WTC11 (cell line): ENCODE data around the gene NOL7. TPM values are rescaled to one million over a fixed set of nuclear protein-coding genes. Genes with fewer than 3 reads are reported as not detected.

Experiments
- ATAC-seq: fragments of 200-7000 bp; cut with Tn5 transposase; 2 replicates; pipeline ENCODE4 v1.10.0; 2021; ENCODE audit warnings: mild to moderate bottlenecking, moderate library complexity
- CTCF ChIA-PET: fragments of 300-600 bp; sonication (Branson Sonifier 250); formaldehyde crosslinking; loops from one replicate; lab custom pipeline; 2021; ENCODE audit warnings: antibody characterized with exemption; lab: Charles Lee
- POLR2A ChIA-PET: fragments of 350-600 bp; sonication (Branson Sonifier 250); formaldehyde crosslinking; loops from one replicate; lab custom pipeline; 2021; ENCODE audit warnings: antibody characterized with exemption; lab: Charles Lee
- DNase-seq: peaks from one replicate; pipeline ENCODE4 v3.0.0; 2021; ENCODE audit warnings: low spot score
- H3K27ac Mint-ChIP-seq: 2 replicates; pipeline ENCODE4 v1.8.0; 2021; ENCODE audit warnings: mixed read lengths
- H3K27me3 Mint-ChIP-seq: 2 replicates; pipeline ENCODE4 v1.8.0; 2021; ENCODE audit warnings: low read depth, mild to moderate bottlenecking, moderate library complexity, mixed read lengths
- H3K36me3 Mint-ChIP-seq: 2 replicates; pipeline ENCODE4 v1.8.0; 2021; ENCODE audit warnings: mixed read lengths
- H3K4me1 Mint-ChIP-seq: 2 replicates; pipeline ENCODE4 v1.8.0; 2022; ENCODE audit warnings: mixed read lengths
- H3K4me3 Mint-ChIP-seq: 2 replicates; pipeline ENCODE4 v1.8.0; 2021; ENCODE audit warnings: mild to moderate bottlenecking, moderate library complexity, mixed read lengths
- H3K9me3 Mint-ChIP-seq: 2 replicates; pipeline ENCODE4 v1.8.0; 2021; ENCODE audit warnings: mixed read lengths
- EMX1 ChIP-seq: fragments of 250-450 bp; sonication (Bioruptor Pico); IDR thresholded peaks from 2 replicates; pipeline ENCODE4 v1.8.0; 2021; ENCODE audit warnings: mild to moderate bottlenecking
- ESRRA ChIP-seq: sonication (generic); formaldehyde crosslinking; IDR thresholded peaks from 2 replicates; pipeline ENCODE4 v1.8.1; 2022; ENCODE audit warnings: mild to moderate bottlenecking, missing genetic modification reagents, borderline replicate concordance
- GTF2I ChIP-seq: fragments of 250-450 bp; sonication (Bioruptor Pico); conservative IDR thresholded peaks from 2 replicates; pipeline ENCODE4 v1.4.0; 2021; ENCODE audit warnings: mild to moderate bottlenecking
- HMGA2 ChIP-seq: fragments of 250-450 bp; sonication (Bioruptor Pico); IDR thresholded peaks from 2 replicates; pipeline ENCODE4 v1.4.0; 2021; ENCODE audit warnings: mild to moderate bottlenecking, moderate library complexity
- JAZF1 ChIP-seq: fragments of 250-450 bp; sonication (Bioruptor Pico); IDR thresholded peaks from 2 replicates; pipeline ENCODE4 v1.9.0; 2021; ENCODE audit warnings: moderate library complexity, mild to moderate bottlenecking, inconsistent platforms
- NFE2L1 ChIP-seq: sonication (generic); formaldehyde crosslinking; IDR thresholded peaks from 2 replicates; pipeline ENCODE4 v1.8.1; 2023; ENCODE audit warnings: missing genetic modification reagents
- NR2C2 ChIP-seq: sonication (generic); formaldehyde crosslinking; IDR thresholded peaks from 2 replicates; pipeline ENCODE4 v1.8.0; 2022; ENCODE audit warnings: mild to moderate bottlenecking, missing genetic modification reagents
- OVOL2 ChIP-seq: fragments of 250-450 bp; sonication (Bioruptor Pico); IDR thresholded peaks from 2 replicates; pipeline ENCODE4 v1.9.0; 2021; ENCODE audit warnings: mild to moderate bottlenecking, borderline replicate concordance
- SMAD3 ChIP-seq: sonication (generic); formaldehyde crosslinking; IDR thresholded peaks from 2 replicates; pipeline ENCODE4 v1.8.0; 2022; ENCODE audit warnings: missing genetic modification reagents, mild to moderate bottlenecking, borderline replicate concordance
- SMAD4 ChIP-seq: sonication (generic); formaldehyde crosslinking; IDR thresholded peaks from 2 replicates; pipeline ENCODE4 v1.8.0; 2022; ENCODE audit warnings: mild to moderate bottlenecking, missing genetic modification reagents
- TEAD1 ChIP-seq: sonication (generic); formaldehyde crosslinking; IDR thresholded peaks from 2 replicates; pipeline ENCODE4 v1.8.0; 2022; ENCODE audit warnings: mild to moderate bottlenecking, missing genetic modification reagents
- ZBTB21 ChIP-seq: sonication (generic); formaldehyde crosslinking; IDR thresholded peaks from 2 replicates; pipeline ENCODE4 v1.8.1; 2023; ENCODE audit warnings: mild to moderate bottlenecking, missing genetic modification reagents, borderline replicate concordance
- ZNF121 ChIP-seq: sonication (generic); formaldehyde crosslinking; IDR thresholded peaks from 2 replicates; pipeline ENCODE4 v1.8.0; 2023; ENCODE audit warnings: missing genetic modification reagents
- ZNF263 ChIP-seq: sonication (generic); formaldehyde crosslinking; IDR thresholded peaks from 2 replicates; pipeline ENCODE4 v1.8.1; 2022; ENCODE audit warnings: low read depth, mild to moderate bottlenecking, moderate library complexity, missing genetic modification reagents
- ZNF416 ChIP-seq: fragments of 250-450 bp; sonication (Bioruptor Pico); IDR thresholded peaks from 2 replicates; pipeline ENCODE4 v1.9.0; 2021; ENCODE audit warnings: mild to moderate bottlenecking, inconsistent platforms
- total RNA-seq: library from RNA; stranded (reverse); gene quantifications from 3 replicates; pipeline ENCODE4 v1.2.3, GENCODE V29; 2021
- TF ChIP-seq, protein P1 (sequence below): sonication (generic); formaldehyde crosslinking; IDR thresholded peaks from 2 replicates; pipeline ENCODE4 v1.8.0; 2023; ENCODE audit warnings: mild to moderate bottlenecking, missing genetic modification reagents
- TF ChIP-seq, protein P2 (sequence below): sonication (generic); formaldehyde crosslinking; IDR thresholded peaks from 2 replicates; pipeline ENCODE4 v1.8.1; 2023; ENCODE audit warnings: mild to moderate bottlenecking, missing genetic modification reagents
- TF ChIP-seq, protein P3 (sequence below): sonication (generic); formaldehyde crosslinking; IDR thresholded peaks from 2 replicates; pipeline ENCODE4 v1.8.1; 2023; ENCODE audit warnings: mild to moderate bottlenecking, missing genetic modification reagents, moderate library complexity
- TF ChIP-seq, protein P4 (sequence below): sonication (generic); formaldehyde crosslinking; IDR thresholded peaks from 2 replicates; pipeline ENCODE4 v1.8.1; 2022; ENCODE audit warnings: missing genetic modification reagents, borderline replicate concordance
- TF ChIP-seq, protein P5 (sequence below): sonication (generic); formaldehyde crosslinking; IDR thresholded peaks from 2 replicates; pipeline ENCODE4 v1.8.1; 2023; ENCODE audit warnings: mild to moderate bottlenecking, missing genetic modification reagents, moderate library complexity
- TF ChIP-seq, protein P6 (sequence below): sonication (generic); formaldehyde crosslinking; IDR thresholded peaks from 2 replicates; pipeline ENCODE4 v1.8.1; 2022; ENCODE audit warnings: mild to moderate bottlenecking, moderate library complexity, missing genetic modification reagents
- TF ChIP-seq, protein P7 (sequence below): sonication (generic); formaldehyde crosslinking; IDR thresholded peaks from 2 replicates; pipeline ENCODE4 v1.8.1; 2022; ENCODE audit warnings: low read depth, missing genetic modification reagents, borderline replicate concordance

The NOL7 gene
- total RNA-seq, 1 experiment from 2014 or later, result 76.1 TPM

DNA sequence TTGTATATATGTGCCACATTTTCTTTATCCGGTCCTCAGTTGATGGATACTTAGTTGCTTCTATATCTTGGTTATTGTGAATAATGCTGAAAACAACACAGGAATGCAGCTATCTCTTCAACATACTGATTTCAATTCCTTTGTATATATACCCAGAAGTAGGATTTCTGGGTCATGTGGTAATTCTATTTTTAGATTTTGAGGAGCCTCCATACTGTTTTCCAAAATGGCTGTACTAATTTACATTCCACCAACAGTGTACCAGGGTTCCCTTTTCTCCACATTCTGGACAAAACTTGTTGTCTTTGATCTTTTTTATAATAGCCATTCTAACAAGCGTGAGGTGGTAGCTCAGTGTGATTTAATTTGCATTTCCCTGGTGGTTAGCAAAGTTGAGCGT, 39.1 kb upstream of the NOL7 start (continued):
- TF ChIP-seq, protein P1, sequence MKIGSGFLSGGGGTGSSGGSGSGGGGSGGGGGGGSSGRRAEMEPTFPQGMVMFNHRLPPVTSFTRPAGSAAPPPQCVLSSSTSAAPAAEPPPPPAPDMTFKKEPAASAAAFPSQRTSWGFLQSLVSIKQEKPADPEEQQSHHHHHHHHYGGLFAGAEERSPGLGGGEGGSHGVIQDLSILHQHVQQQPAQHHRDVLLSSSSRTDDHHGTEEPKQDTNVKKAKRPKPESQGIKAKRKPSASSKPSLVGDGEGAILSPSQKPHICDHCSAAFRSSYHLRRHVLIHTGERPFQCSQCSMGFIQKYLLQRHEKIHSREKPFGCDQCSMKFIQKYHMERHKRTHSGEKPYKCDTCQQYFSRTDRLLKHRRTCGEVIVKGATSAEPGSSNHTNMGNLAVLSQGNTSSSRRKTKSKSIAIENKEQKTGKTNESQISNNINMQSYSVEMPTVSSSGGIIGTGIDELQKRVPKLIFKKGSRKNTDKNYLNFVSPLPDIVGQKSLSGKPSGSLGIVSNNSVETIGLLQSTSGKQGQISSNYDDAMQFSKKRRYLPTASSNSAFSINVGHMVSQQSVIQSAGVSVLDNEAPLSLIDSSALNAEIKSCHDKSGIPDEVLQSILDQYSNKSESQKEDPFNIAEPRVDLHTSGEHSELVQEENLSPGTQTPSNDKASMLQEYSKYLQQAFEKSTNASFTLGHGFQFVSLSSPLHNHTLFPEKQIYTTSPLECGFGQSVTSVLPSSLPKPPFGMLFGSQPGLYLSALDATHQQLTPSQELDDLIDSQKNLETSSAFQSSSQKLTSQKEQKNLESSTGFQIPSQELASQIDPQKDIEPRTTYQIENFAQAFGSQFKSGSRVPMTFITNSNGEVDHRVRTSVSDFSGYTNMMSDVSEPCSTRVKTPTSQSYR (CRISPR knock-in tag), result no peak
- TF ChIP-seq, protein P2, sequence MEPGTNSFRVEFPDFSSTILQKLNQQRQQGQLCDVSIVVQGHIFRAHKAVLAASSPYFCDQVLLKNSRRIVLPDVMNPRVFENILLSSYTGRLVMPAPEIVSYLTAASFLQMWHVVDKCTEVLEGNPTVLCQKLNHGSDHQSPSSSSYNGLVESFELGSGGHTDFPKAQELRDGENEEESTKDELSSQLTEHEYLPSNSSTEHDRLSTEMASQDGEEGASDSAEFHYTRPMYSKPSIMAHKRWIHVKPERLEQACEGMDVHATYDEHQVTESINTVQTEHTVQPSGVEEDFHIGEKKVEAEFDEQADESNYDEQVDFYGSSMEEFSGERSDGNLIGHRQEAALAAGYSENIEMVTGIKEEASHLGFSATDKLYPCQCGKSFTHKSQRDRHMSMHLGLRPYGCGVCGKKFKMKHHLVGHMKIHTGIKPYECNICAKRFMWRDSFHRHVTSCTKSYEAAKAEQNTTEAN (CRISPR knock-in tag), result no peak
- no peak for TF ChIP-seq ZNF121 (CRISPR knock-in tag)
- TF ChIP-seq, protein P3, sequence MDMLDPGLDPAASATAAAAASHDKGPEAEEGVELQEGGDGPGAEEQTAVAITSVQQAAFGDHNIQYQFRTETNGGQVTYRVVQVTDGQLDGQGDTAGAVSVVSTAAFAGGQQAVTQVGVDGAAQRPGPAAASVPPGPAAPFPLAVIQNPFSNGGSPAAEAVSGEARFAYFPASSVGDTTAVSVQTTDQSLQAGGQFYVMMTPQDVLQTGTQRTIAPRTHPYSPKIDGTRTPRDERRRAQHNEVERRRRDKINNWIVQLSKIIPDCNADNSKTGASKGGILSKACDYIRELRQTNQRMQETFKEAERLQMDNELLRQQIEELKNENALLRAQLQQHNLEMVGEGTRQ (CRISPR knock-in tag), result no peak

DNA sequence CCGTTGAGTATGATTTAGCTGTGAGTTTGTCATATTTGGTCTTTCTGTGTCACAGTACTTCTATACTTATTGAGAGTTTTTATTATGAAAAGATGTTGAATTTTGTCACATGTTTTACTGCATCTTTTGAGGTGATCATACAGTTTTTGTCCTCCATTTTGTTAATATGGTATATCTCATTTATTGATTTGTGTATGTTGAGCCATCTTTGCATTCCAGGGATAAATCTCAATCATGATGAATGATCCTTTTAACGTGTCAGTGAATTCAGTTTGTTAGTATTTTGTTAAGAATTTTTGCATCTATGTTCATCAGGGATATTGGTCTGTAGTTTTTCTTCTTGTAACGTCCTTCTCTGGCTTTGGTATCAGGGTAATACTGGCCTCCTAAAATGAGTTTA, 37.2 kb upstream of the NOL7 start:
- Mint-ChIP-seq H3K4me3 (no peak overlapping the region), H3K9me3 (peaks cover 6% of the 10 kb centered on the region; the same call in 1 of the 2 replicates), H3K27ac (no peak overlapping the region; the same call in 1 of the 2 replicates), H3K27me3 (no peaks in the 10 kb centered on the region), H3K4me1 (peaks cover 26% of the 10 kb centered on the region), H3K36me3 (peaks cover 20% of the 10 kb centered on the region)
- POLR2A ChIA-PET, result no interaction called here
- ATAC-seq, result no peak
- CTCF ChIA-PET, result no interaction called here
- DNase-seq, result no peak
- no peak for TF ChIP-seq OVOL2
- TF ChIP-seq EMX1 (CRISPR knock-in tag), result no peak
- no peak for TF ChIP-seq GTF2I
- TF ChIP-seq TEAD1 (CRISPR knock-in tag), result no peak
- no peak for TF ChIP-seq JAZF1 (CRISPR knock-in tag)
- TF ChIP-seq ESRRA, result no peak
- no peak for TF ChIP-seq NFE2L1 (CRISPR knock-in tag)
- TF ChIP-seq, protein P2 (CRISPR knock-in tag), result no peak
- TF ChIP-seq SMAD4 (CRISPR knock-in tag), result no peak
- no peak for TF ChIP-seq ZNF263 (CRISPR knock-in tag)
- TF ChIP-seq ZBTB21 (CRISPR knock-in tag), result no peak

DNA sequence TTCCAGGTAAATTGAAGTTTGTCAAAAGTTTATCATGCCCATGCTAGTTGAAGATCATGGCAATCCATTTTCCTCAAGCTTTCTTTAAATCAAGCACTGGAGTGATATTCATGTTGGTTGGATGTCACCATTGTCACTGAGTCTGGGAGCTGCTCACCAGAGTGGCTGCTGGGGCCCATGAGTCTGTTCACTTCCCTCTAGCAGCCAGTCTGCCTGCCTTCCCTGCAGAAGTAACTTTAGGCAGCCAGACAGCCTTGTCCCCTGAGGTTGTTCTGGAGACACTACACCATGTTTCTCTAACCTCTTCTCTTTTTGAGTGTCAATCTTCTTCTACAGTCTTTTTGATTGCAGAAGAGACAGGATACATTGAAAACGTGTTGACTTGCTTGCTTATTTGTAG, 35.2 kb upstream of the NOL7 start:
- ChIA-PET CTCF (no interaction called here), POLR2A (interaction anchor here (1.2 kb wide), 1 partner anchor 11 kb away, joined by 3 read pairs; no protein-coding TSS in a partner anchor)
- Mint-ChIP-seq H3K4me3 (no peak overlapping the region), H3K27ac (no peak overlapping the region), H3K27me3 (no peaks in the 10 kb centered on the region), H3K36me3 (peaks cover 29% of the 10 kb centered on the region), H3K9me3 (peaks cover 6% of the 10 kb centered on the region; the same call in 1 of the 2 replicates), H3K4me1 (peaks cover 18% of the 10 kb centered on the region)
- ATAC-seq, result no peak
- DNase-seq, result no peak
- TF ChIP-seq SMAD3 (CRISPR knock-in tag), result no peak
- no peak for TF ChIP-seq ZBTB21 (CRISPR knock-in tag)
- no peak for TF ChIP-seq HMGA2 (CRISPR knock-in tag)
- TF ChIP-seq, protein P4, sequence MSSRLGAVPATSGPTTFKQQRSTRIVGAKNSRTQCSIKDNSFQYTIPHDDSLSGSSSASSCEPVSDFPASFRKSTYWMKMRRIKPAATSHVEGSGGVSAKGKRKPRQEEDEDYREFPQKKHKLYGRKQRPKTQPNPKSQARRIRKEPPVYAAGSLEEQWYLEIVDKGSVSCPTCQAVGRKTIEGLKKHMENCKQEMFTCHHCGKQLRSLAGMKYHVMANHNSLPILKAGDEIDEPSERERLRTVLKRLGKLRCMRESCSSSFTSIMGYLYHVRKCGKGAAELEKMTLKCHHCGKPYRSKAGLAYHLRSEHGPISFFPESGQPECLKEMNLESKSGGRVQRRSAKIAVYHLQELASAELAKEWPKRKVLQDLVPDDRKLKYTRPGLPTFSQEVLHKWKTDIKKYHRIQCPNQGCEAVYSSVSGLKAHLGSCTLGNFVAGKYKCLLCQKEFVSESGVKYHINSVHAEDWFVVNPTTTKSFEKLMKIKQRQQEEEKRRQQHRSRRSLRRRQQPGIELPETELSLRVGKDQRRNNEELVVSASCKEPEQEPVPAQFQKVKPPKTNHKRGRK (CRISPR knock-in tag), result no peak
- TF ChIP-seq NR2C2, result no peak
- TF ChIP-seq, protein P3 (CRISPR knock-in tag), result no peak
- TF ChIP-seq, protein P5, sequence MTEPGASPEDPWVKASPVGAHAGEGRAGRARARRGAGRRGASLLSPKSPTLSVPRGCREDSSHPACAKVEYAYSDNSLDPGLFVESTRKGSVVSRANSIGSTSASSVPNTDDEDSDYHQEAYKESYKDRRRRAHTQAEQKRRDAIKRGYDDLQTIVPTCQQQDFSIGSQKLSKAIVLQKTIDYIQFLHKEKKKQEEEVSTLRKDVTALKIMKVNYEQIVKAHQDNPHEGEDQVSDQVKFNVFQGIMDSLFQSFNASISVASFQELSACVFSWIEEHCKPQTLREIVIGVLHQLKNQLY (CRISPR knock-in tag), result no peak
- TF ChIP-seq, protein P6, sequence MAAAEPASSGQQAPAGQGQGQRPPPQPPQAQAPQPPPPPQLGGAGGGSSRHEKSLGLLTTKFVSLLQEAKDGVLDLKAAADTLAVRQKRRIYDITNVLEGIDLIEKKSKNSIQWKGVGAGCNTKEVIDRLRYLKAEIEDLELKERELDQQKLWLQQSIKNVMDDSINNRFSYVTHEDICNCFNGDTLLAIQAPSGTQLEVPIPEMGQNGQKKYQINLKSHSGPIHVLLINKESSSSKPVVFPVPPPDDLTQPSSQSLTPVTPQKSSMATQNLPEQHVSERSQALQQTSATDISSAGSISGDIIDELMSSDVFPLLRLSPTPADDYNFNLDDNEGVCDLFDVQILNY (CRISPR knock-in tag), result no peak
- TF ChIP-seq, protein P7, sequence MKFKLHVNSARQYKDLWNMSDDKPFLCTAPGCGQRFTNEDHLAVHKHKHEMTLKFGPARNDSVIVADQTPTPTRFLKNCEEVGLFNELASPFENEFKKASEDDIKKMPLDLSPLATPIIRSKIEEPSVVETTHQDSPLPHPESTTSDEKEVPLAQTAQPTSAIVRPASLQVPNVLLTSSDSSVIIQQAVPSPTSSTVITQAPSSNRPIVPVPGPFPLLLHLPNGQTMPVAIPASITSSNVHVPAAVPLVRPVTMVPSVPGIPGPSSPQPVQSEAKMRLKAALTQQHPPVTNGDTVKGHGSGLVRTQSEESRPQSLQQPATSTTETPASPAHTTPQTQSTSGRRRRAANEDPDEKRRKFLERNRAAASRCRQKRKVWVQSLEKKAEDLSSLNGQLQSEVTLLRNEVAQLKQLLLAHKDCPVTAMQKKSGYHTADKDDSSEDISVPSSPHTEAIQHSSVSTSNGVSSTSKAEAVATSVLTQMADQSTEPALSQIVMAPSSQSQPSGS (CRISPR knock-in tag), result no peak
- TF ChIP-seq ZNF416 (CRISPR knock-in tag), result no peak
- no peak for TF ChIP-seq EMX1 (CRISPR knock-in tag)
